ENCODE results near the gene STING1.
"Not testable (repeated sequence)": the region's sequence is repeated elsewhere in the genome, so short reads cannot be mapped to it uniquely, and the experiment has no call there.

- TF ChIP-seq CTCF, POLR2A (IDR thresholded peaks at IDR 0.05): not testable (repeated sequence)
These were observed 46.1 kb upstream of the STING1 start for GRCh38 chr5:139528695-139529094.
